ENCODE results near the gene SDF4. TPM values are rescaled to one million over a fixed set of nuclear protein-coding genes. Genes with fewer than 3 reads are reported as not detected.
A peak's percentile ranks its signal among the peaks of the same experiment; 100 is the strongest.

SDF4 gene
- total and polyA plus RNA-seq, 2 of the 4 experiments (the other 2 are of a cell fraction): 57.0 to 250 TPM

DNA sequence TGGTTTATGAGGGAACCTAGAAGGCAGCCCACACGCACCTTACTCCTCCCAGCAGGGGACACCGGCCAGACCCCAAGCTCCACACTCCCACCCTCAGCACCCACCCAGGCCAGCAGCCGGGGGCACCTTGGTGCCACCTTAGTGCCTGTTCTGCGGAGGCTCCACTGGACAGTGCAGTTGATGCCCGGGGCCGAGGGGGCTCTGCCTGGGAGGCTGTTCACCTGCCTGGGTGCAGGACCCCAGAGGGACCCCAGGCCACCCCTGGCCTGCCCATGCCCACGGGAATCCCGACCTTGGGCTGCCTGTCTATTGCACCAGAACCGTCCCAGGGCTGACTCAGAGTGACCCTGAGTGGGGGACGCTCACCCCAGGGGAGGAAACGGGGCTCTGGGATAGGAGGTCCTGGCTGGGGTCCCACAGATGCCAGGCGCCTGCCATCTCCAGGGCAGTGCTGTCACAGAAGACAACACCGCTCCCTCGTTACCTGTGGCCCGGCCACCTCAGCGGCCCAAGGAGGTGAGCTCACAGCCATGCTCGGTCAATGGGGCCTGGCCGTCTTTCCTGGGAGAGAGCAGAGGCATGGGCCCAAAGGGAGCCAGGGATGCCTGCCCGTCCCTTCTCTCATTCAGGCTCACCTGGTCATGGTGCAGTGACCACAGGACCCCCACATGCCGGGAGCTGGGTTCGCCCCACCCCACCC is 49.1 kb upstream of the SDF4 start:
- H3K9me3 ChIP-seq (ENCODE audit: control insufficient read depth, insufficient read depth, low read length): no peaks in the 10 kb centered on the region
- in situ Hi-C loops (cut with MboI; ENCODE audit: low sequenced_read_pairs): no loop called here
- no peak overlapping the region for H3K4me2 ChIP-seq (ENCODE audit: low read depth, low read length)
- intact Hi-C loops (cut with micrococcal nuclease): no loop called here
- 95% methylated on average over 9 of the region's 21 CpGs; no CpG with 5 or more reads in 1 of the 2 experiments for WGBS, 2 experiments (ENCODE audit: extremely low coverage in 2 of 2, insufficient read length in 1 of 2)
- no peak overlapping the region for H2BK5ac ChIP-seq (ENCODE audit: low read depth, low read length, poor library complexity, severe bottlenecking)
- no peak overlapping the region for H4K91ac ChIP-seq (ENCODE audit: insufficient read depth, low read depth, low read length)
- no peak overlapping the region for H3K4ac ChIP-seq (ENCODE audit: low read depth, low read length)
- H4K20me1 ChIP-seq (ENCODE audit: insufficient read depth, low read length): no peaks in the 10 kb centered on the region
- dilution Hi-C loops (cut with HindIII; ENCODE audit: low sequenced_read_pairs, unreplicated experiment): no loop called here
- H3K4me3 ChIP-seq (ENCODE audit: insufficient read depth, low read depth, low read length): no peak overlapping the region
- no peak overlapping the region for H2BK120ac ChIP-seq (ENCODE audit: low read depth, low read length)
- BruUV-seq (replicated peaks): no TSS peak
- H4K8ac ChIP-seq (ENCODE audit: low read depth in 2 of 2, low read length in 2 of 2): no peak overlapping the region
- H4K5ac ChIP-seq (ENCODE audit: low read depth, low read length): no peak overlapping the region
- H3K27me3 ChIP-seq (ENCODE audit: control insufficient read depth, insufficient read depth, low read length): no peaks in the 10 kb centered on the region
- H3K56ac ChIP-seq (ENCODE audit: extremely low read depth, insufficient read depth, low read length): no peak overlapping the region
- no peak for DNase-seq
- 0 out of 4 replicates have a peak, but pooled peaks cover 0 to under 1% of the 10 kb centered on the region in 2 experiments for H3K79me1 ChIP-seq (ENCODE audit: low read depth in 1 of 2, low read length in 2 of 2)
- ChIA-PET CTCF (no interaction called here), POLR2A (ENCODE audit: unreplicated experiment) (no interaction called here)
- H3K27ac ChIP-seq (ENCODE audit: insufficient read depth, low read length): no peak overlapping the region
- no peak overlapping the region for H2BK15ac ChIP-seq (ENCODE audit: low read depth, low read length)
- no peak overlapping the region for H2BK20ac ChIP-seq (ENCODE audit: low read depth, low read length)
- no peak overlapping the region for H3K18ac ChIP-seq (ENCODE audit: low read depth, low read length)
- H3K9me1 ChIP-seq (ENCODE audit: insufficient read depth, low read length): peaks cover 4% of the 10 kb centered on the region; the same call in 1 of the 2 replicates
- H2AK9ac ChIP-seq (replicated peaks; ENCODE audit: low read depth, low read length, poor library complexity): peak overlapping the region; percentile 16
- ATAC-seq (ENCODE audit: low read depth): no peak
- H3K14ac ChIP-seq (replicated peaks; ENCODE audit: low read depth, low read length): no peak overlapping the region
- H2AFZ ChIP-seq (replicated peaks; ENCODE audit: low read length, poor library complexity): no peak overlapping the region
- H3K9ac ChIP-seq (ENCODE audit: low read depth, low read length): no peak overlapping the region
- no peaks in the 10 kb centered on the region for H3K36me3 ChIP-seq (ENCODE audit: control insufficient read depth, insufficient read depth, low read length)
- H3K4me1 ChIP-seq (ENCODE audit: control insufficient read depth, insufficient read depth, low read length): peaks cover 9% of the 10 kb centered on the region
- H2AK5ac ChIP-seq (ENCODE audit: low read depth, low read length): peak overlapping the region; percentile 39; the same call in 1 of the 2 replicates
- H3K23ac ChIP-seq (ENCODE audit: low read depth, low read length): no peak overlapping the region
- no peak for TF ChIP-seq RCOR1 (IDR thresholded peaks at IDR 0.05; ENCODE audit: insufficient replicate concordance, low read length)
- TF ChIP-seq CEBPB (IDR thresholded peaks at IDR 0.05; ENCODE audit: low read depth, low read length): no peak
- TF ChIP-seq POLR2A (IDR thresholded peaks at IDR 0.05; ENCODE audit: low read depth, low read length): no peak
- TF ChIP-seq BHLHE40 (IDR thresholded peaks at IDR 0.05; ENCODE audit: low read depth, low read length): no peak
- TF ChIP-seq CTCF (conservative IDR thresholded peaks at IDR 0.05; ENCODE audit: low read depth, low read length): no peak
- TF ChIP-seq, protein P1, sequence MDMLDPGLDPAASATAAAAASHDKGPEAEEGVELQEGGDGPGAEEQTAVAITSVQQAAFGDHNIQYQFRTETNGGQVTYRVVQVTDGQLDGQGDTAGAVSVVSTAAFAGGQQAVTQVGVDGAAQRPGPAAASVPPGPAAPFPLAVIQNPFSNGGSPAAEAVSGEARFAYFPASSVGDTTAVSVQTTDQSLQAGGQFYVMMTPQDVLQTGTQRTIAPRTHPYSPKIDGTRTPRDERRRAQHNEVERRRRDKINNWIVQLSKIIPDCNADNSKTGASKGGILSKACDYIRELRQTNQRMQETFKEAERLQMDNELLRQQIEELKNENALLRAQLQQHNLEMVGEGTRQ (IDR thresholded peaks at IDR 0.05; ENCODE audit: low read depth, low read length): no peak
- no peak for TF ChIP-seq RAD21 (IDR thresholded peaks at IDR 0.05; ENCODE audit: low read length)
- TF ChIP-seq MAFK (IDR thresholded peaks at IDR 0.05; ENCODE audit: low read depth, low read length): no peak
- TF ChIP-seq CHD1 (IDR thresholded peaks at IDR 0.05; ENCODE audit: low read depth, low read length): no peak
- no peak for TF ChIP-seq MXI1 (IDR thresholded peaks at IDR 0.05; ENCODE audit: borderline replicate concordance, low read depth, low read length)
- no peak for TF ChIP-seq MAZ (IDR thresholded peaks at IDR 0.05; ENCODE audit: borderline replicate concordance, low read depth, low read length)

All from IMR-90 (cell line).